Activated T-cell treated with anti-CD3 and anti-CD28 coated beads, Interleukin-2, amount 50 U/mL, for 1 hour (primary cell): ENCODE measurements around the gene RNASEH2C.
"Not testable (repeated sequence)": the region's sequence is repeated elsewhere in the genome, so short reads cannot be mapped to it uniquely, and the experiment has no call there.

Experiments
- DNase-seq: peaks from one replicate; pipeline ENCODE4 v3.0.0-alpha.2; 2020

The RNASEH2C gene

DNA sequence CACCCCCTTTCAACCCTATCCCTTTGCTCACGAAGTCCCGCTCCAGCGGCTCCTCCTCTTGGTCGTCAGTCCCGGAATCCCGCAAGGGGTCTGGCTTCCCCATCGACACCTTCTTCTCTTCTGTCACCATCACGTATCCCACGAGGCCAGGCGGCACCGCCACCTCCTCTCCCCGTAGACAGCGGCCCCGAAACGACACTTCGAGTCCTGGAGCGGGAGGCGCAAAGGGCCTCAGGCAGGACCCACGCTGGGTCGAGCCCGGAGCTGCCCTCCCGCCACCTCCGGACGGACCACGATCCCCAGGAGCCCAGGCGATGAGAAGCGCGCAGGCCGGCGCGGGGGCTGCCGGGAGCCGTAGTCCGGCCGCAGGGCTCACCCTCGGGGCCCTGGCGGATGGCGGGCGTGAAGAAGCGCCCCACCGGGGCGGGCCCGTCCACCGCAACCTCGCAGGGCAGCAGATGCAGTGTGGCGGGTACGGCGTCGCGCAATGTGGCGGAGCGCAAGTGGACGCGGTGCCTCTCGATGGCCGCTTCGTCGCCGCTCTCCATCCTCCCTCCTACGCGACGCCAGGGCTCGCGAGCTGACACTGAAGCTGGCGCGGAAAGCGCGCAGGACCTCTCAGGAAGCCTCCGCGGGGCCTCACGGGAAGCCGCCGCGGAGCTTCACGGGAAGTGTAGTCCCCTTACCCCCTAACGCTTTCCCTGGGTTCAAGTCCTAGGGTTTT, at the start of gene RNASEH2C:
TSS of gene RNASEH2C (minus strand) at position 588 of the 724 bp plus-strand sequence. CDS start at position 548, 40 bp downstream.
- DNase-seq: peak; percentile 77

DNA sequence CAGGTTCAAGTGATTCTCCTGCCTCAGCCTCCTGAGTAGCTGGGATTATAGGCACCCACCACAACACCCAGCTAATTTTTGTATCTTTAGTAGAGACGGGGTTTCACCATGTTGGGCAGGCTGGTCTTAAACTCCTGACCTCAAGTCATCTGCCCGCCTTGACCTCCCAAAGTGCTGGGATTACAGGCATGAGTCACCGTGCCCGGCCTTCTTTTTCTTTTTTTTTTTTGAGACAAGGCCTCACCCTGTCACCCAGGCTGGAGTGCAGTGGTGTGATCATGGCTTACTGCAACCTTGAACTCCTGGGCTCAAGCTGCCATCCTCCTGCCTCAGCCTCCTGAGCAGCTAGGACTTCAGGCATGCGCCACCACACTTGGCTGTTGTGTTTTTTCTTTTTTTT, 47.2 kb upstream of the RNASEH2C start:
- not testable (repeated sequence) for DNase-seq

DNA sequence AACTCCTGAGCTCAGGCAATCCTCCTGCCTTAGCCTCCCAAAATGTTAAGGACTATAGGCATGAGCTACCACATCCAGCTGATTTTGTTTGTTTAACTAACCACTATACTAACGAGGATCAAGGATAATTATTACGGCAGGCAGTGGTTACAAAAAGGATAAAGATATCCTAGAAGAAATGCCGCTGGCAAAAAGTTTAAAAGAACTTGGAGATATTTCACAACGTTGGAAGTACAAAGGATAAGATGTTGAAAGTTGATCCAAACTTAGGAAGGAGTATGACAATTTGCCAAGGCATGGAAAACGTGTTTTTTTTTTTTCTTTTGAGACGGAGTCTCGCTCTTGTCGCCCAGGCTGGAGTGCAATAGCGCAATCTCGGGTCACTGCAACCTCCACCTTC, 46.8 kb upstream of the RNASEH2C start:
- no peak for DNase-seq

DNA sequence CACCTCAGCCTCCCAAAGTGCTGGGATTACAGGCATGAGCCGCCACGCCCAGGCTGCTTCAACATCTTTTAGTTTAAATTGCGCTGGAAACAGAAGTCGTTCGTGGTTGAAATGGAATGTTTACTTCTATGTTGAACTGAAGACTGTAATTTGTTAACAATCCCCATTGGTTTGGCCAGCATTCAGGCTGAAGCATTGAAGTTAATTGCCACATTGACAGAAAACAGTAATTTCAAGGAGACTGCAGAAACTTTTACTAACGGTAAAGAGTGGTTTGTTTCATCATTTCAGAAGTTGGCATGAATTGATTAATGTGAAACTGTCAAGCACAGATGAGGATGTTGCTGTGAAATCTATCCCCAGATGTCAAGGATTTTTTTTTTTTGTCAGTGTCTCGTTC, 45.9 kb upstream of the RNASEH2C start:
- no peak for DNase-seq

DNA sequence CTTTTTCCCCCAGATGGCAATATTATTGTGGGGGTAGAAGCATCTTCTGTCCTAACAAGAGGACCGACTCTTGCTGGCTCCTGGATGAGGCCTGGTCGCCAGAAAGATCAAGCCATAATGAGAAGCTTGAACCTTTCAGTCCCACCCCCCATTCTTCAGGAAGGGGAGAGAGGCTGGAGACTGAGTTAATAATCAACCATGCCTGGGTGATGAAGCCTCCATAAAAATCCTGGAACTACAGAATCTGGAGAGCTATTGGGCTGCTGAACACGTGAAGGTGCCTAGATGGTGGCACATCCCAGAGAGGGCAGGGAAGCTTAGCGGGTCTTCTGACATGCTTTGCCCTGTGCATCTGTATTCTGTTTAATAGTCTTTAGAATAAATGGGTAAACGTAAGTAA, 43.8 kb upstream of the RNASEH2C start:
- no peak for DNase-seq

DNA sequence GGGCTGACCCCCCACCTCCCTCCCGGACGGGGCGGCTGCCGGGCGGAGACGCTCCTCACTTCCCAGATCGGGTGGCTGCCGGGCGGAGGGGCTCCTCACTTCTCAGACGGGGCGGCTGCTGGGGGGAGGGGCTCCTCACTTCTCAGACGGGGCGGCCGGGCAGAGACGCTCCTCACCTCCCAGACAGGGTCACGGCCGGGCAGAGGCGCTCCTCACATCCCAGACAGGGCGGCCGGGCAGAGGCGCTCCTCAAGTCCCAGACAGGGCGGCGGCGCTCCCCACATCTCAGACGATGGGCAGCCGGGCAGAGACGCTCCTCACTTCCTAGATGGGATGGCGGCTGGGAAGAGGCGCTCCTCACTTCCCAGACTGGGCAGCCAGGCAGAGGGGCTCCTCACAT, 42.2 kb upstream of the RNASEH2C start:
- DNase-seq: not testable (repeated sequence)

DNA sequence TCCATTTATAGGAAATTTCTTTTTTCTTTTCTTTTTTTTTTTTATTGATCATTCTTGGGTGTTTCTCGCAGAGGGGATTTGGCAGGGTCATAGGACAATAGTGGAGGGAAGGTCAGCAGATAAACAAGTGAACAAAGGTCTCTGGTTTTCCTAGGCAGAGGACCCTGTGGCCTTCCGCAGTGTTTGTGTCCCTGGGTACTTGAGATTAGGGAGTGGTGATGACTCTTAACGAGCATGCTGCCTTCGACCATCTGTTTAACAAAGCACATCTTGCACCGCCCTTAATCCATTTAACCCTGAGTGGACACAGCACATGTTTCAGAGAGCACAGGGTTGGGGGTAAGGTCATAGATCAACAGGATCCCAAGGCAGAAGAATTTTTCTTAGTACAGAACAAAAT, 41.6 kb upstream of the RNASEH2C start:
- DNase-seq: not testable (repeated sequence)

DNA sequence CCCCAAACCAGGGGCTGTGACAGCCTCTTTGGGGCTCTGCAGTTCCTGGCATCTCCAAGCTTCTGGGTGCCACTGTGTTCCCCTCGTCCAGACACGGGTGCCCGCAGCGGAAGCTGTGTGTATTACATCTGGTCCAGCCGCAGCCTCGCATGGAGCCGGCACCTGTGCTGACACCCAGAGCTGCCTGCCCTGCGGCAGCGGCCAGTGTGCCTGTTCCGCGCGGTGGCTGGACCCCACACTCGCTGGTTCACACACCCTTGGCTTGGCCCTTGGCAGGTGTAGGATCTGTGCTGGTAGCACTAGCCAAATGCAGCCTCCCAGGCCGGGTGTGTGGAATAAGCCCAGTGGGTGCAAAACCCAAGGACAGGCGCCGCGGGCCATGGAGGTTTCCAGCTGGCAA, 24.5 kb upstream of the RNASEH2C start:
- no peak for DNase-seq

DNA sequence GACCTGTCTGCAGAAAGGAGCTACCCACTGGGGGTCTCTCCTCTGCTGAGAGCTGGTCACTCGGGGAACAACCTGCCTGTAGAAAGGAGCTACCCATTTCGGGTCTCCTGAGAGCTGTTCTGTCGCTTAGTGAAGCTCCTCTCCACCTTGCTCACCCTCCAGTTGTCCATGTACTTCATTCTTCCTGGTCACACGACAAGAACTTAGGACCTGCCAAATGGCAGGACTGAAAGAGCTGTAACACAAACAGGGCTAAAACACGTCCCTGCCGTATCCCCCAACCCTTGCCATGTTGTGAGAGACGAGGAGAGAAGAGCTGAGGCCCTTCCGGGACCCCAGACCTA, 24.1 kb upstream of the RNASEH2C start:
- DNase-seq: no peak

DNA sequence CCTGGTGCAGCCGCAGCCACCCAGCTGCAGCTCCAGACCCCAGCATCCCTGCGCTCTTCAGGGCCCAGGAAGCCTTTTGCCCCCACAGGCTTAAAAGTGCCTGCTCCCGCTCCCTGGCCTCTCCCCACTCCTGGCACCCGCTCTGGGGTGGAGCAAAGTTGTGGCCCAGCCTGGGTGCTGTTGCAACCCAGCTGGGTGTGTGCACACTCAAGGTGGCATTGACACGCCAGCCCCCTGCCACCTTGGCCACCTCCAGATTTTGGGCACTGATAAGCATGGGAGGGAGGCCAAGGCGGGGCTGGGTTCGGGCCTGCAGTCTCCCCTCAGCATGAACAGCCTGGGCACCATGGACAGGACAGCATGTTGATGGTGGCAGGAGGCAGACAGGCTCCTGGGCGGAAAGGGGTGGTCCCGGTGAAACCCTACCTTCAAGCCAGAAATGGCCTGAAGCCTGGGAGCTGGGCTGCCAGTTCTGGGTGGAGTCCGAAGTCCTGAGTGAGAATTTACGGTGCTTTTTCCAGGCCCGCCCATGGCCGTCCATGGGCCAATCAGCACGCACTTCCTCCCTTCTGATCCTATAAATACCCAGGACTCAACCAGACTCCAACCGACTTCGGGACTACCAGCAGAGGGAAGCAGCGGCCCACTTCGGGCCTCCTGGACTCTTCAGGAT, 23.6 kb upstream of the RNASEH2C start:
- DNase-seq: no peak

DNA sequence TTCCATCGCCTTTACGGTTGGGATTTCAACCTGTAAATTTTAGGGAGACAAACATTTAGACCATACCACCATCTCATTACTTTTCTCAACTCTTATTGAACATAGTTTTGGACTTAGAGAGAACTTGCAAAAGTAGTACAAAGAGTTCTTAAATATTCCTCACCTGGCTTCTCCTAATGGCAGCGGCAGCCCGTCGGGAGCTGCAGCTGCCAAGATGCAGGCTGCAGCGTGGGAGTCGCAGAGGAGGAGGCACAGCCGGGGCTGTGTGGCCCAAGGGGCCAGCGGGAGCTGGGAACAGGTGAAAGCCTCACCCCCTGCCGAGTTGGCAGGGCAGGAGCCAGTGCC, 23.1 kb upstream of the RNASEH2C start:
- DNase-seq: no peak

DNA sequence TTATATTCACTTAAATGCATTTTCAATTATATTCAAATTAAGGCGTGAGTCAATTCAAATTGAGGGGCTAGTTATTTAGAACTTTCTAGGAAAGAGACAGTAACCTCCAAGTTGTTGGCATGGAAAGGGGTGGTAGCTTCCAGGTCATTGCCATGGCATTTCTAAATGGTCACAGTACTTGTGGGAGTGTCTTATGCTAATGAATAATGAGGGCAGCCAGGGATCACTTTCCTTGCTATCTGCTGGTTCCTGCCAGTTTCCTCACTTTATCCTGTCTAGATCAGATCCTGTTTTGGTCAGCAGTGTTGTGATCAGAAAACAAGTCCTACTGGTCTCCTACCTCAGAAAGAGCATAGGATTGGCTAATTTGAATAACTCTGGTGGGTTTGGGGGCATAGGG, 21.8 kb upstream of the RNASEH2C start:
- DNase-seq: no peak

DNA sequence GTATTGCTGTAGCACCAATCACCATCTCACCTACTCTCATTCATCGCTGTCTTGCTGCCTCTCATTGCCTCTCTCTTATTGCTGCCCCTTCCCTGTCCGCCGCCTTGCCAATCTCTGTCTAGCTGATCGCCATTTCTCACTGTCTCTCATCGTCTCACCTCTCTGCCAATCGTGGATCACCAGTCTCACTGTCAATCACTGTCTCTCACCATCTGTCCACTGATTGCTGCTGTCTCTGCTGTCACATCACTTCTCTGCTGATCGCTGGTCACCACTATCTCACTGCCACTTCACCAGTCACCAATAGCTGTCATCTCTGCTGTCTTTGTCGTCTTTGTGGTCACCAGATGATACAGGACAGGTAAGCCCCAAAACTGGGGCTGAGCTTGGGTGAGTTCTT, 20.6 kb upstream of the RNASEH2C start:
- DNase-seq: no peak

DNA sequence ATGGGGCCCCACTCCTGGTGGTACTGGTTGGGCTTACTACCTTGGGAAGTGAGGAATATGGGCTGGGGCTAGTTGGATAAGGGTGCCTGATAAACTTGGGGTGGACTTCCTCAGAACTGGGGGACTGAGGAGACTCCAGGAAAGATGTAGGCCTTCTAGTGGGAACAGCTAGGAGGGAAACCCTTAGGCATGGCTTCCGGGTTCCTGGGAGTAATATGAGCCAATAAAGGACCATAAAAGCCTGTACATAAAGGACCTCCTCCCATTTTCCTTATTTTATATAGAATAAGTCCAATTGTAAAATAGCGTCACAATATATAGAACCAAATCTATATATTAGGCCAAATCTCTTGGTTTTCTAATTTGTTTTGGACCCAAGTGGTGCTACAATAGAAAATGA, 18.4 kb upstream of the RNASEH2C start:
- no peak for DNase-seq

DNA sequence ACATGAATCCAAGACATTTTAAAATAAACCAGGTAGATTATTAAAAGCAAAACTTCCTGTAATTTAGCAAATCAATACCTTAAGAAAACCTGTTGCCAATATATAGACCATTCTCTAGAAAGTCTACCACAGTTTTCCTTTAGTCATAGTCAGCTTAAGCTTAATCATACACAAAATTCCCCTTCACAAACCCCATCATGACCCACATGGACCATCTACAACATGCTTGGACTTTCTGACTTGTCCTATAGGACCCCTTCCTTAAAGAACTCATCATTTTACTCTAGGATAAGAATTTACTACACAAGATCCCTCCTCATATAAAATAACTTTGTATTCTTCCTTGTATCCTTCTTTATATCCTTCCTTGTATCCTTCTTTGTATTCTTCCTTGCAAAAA, 16.2 kb upstream of the RNASEH2C start:
- DNase-seq: no peak

DNA sequence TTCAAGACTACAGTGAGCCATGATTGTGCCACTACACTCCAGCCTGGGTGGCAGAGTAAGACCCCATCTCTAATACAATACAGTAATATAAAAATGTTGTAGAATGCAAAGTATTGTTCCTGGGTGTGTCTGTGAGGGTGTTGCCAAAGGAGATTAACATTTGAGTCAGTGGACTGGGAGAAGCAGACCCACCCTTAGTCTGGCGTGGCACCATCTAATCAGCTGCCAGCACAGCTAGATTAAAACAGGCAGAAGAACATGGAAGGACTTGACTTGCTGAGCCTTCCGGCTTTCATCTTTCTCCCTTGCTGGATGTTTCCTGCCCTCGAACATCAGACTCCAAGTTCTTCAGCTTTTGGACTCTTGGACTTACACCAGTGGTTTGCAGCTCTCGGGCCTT, 14.5 kb upstream of the RNASEH2C start:
- not testable (repeated sequence) for DNase-seq

DNA sequence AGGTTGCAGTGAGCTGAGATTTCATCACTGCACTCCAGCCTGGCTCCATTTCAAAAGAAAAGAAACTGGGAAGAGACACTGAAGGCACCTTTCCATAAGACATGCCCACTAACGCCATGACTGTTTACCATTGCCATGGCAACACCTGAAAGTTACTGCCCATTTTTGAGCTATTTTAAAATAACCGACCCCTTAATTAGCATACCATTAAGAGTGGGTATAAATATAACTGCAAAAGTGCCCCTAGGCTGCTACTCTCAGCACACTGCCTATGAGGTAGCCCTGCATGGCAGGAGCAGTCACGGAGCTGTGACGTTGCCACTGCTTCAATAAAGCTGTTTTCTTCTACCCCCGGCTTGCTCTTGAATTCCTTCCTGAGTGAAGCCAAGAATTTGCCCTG, 9.9 kb upstream of the RNASEH2C start:
- no peak for DNase-seq

DNA sequence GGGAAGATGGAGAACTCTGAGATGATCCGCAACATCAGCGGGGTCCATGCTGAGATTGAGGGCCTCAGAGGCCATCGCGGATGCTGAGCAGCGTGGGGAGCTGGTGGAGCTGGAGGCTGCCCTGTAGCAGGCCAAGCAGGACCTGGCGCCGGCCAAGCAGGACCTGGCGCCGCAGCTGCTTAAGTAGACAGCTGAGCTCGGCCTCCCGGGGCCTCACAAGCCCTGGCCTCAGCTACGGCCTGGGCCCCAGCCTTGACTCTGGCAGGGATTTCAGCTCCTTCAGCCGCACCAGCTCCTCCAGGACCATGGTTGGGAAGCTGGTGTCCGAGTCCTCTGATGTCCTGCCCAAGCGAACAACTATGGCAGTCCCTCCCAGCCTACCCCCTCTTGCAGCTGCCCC, 7.3 kb upstream of the RNASEH2C start:
- no peak for DNase-seq

DNA sequence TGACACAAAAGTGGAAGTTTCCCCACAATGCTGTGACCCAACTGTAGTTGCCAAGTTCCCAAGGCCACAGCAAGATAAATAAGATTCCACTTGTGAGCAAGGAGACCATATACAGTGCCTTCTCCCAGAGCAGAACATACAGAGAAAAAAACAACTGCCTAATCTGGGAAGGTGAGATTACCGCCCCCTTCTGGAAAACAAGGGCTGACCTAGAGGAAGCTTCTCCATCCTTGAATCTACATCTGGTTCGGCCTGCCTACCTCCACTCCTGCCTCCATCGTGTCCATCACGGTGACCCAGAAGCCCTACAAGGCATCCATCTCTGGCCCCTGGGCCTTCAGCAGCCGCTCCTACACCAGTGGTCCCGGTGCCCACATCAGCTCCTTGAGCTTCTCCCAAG, 6.1 kb upstream of the RNASEH2C start:
- no peak for DNase-seq

DNA sequence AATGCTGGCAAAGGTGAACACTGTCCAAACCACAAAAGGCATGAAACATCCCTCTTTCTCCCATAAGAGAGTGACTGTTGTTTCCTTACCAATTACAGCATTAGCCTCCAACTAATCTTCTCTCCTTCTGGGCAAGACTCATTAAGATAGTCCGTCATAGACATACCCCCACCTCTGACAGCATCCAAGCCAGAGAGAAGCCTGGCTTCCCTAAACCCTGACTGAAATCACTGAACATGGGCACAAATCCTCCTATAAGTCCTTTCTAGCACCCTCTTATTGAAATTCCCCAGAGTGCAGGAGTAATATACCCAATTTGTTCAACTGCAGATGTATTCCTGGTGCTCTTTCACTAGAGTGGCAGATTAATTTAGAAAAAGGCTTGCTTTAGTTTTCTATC, 1.7 kb upstream of the RNASEH2C start:
- DNase-seq: no peak

DNA sequence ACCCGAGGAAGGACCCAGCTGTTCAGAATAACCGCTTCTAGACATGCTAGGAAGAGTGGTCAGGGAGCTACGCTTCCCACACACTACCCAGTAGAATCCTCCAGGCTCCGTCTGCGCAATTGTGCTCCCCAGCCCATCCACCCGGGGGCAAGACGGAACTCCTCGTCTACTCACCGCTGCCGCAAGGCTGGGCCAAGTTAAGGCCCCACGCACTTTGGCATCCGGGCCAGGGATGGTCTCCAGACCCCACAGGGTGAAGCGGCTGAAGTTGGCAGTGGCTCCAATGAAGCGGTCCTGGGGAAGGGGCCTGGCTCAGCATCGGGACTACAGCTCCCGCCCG, 757 bp downstream of the RNASEH2C start:
- DNase-seq: no peak

DNA sequence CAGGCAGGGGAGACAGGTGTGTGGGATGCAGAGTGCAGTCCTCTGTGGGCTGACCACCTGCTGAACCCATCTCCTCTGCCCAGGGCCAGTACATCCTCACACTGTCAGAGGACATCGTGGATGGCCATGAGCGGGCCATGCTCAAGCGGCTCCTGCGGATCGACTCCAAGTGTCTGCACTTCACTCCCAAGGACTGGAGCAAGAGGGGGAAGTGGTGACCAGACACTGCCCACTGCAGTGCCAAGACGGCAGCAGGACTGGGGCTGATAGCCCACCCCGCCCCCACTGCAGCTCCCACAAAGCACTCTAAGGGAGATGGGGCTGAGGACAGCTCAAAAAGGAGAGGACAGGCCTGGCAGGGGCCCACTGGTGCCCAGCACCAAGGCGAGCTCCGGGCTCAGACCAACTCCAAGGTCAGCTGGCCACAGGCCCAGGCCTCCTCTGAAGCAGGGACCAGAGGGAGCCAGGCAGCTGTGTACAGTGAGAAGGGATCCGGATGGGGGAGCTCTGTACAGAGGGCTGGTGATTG, 1.6 kb downstream of the RNASEH2C start:
- no peak for DNase-seq

DNA sequence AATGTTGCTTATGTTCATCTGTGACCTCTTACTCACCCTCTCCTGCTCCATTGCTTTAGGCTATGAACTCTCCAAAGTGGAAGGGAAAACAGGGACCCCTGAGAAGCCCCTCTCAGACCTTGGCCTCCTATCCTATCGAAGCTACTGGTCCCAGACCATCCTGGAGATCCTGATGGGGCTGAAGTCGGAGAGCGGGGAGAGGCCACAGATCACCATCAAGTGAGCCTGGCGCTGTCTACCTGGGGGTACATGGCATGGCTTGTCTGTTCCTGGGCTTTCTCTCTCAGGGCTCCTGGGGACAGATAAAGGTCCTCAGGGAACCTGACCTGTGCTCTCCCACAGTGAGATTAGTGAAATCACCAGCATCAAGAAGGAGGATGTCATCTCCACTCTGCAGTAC, 2.1 kb downstream of the RNASEH2C start:
- no peak for DNase-seq

DNA sequence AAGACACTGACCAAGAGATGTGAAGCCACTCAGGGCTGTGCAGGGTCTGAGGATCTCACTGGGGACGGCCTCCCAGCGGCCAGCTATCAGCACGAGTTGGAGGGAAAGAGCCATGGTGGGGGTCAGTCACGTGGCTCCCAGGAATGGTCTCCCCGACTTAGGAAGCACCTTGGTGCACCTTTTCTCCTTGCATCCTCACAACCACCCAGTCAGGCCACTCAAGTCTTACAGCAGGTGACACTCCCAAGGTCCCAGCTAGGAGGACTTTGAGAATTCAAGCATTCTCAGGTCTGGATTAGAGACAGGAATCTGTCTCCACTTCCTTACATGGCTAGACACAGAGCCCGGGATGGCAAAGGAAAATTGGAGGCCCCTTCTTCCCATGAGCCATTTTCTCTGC, 2.7 kb downstream of the RNASEH2C start:
- no peak for DNase-seq
